HAP-1 (cell line): ENCODE measurements around the gene FBLN5.

ENCODE experiments used
- DNase-seq, 2 experiments: peaks; one replicate each; pipeline ENCODE4 v3.0.0-alpha.2; 2016 to 2020; ENCODE audit warnings: low spot score in 2 of 2
- H3K27me3 ChIP-seq: fragments of 250-450 bp; sonication (Bioruptor Pico); 2 replicates; pipeline ENCODE4 v1.5.1; 2020; ENCODE audit warnings: low read depth, mild to moderate bottlenecking, moderate library complexity
- H3K36me3 ChIP-seq: fragments of 250-450 bp; sonication (Bioruptor Pico); replicated peaks from 2 replicates; pipeline ENCODE4 v1.5.1; 2020; ENCODE audit warnings: mild to moderate bottlenecking
- H3K4me1 ChIP-seq: fragments of 250-450 bp; sonication (Bioruptor Pico); 2 replicates; pipeline ENCODE4 v1.5.1; 2020; ENCODE audit warnings: mild to moderate bottlenecking
- H3K4me3 ChIP-seq: fragments of 250-450 bp; sonication (Bioruptor Pico); 2 replicates; pipeline ENCODE4 v1.5.1; 2020; ENCODE audit warnings: mild to moderate bottlenecking, moderate library complexity
- H3K9me3 ChIP-seq: fragments of 250-450 bp; sonication (Bioruptor Pico); 2 replicates; pipeline ENCODE4 v1.5.1; 2020; ENCODE audit warnings: mild to moderate bottlenecking, moderate library complexity
- in situ Hi-C: fragments of 300-500 bp; cut with MboI; formaldehyde crosslinking; loops from 3 replicates; pipeline ENCODE4 v1.14.3; 2020; ENCODE audit warnings: low sequenced_read_pairs, inconsistent platforms, mixed read lengths

The FBLN5 gene

DNA sequence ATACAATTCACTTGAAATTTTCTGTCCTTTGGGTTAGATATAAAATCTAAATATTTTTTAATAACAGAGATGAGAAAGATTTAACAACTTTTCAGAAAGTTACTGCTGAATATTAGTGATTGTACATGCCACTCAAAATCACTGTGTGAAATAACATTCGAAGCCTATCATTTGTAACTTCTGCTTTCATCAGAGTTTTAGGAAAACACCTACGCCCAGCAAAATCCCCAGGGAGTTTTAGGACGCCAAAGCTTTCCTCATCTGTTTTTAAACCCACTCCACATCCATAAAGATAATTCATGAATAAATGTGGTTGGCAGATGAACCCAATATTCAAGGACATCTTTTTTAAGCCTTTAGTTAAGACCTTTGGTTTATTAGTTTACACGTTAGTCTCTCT lies 104.1 kb downstream of the FBLN5 start:
- Histone ChIP-seq H3K36me3 (no peaks in the 10 kb centered on the region), H3K9me3 (no peaks in the 10 kb centered on the region), H3K4me3 (no peak overlapping the region), H3K27me3 (peaks cover 8% of the 10 kb centered on the region), H3K4me1 (peaks cover 4% of the 10 kb centered on the region)
- DNase-seq: no peak
- in situ Hi-C loops: no loop called here

DNA sequence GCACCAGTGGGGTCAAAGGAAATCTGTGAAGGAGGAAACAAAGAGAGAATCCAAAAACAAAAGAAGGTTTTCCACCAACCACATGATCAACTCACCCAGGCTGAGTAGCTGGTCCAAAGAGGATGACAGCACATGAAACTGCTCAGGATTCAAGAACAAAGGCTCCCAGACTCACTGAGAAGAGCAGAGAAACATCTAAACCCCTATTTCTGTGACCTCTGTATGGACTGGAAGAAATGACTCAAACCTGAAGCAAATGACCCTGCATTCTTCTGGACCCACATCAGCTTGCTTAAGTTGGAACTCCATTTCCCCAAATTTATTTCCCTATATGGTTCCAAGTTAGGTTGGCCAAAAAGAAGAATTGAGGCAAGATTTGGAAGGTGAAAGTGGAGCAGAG lies 106.4 kb downstream of the FBLN5 start:
- Histone ChIP-seq H3K27me3 (no peaks in the 10 kb centered on the region; the same call in 1 of the 2 replicates), H3K4me1 (peaks cover 6% of the 10 kb centered on the region), H3K9me3 (no peaks in the 10 kb centered on the region), H3K4me3 (no peak overlapping the region), H3K36me3 (no peaks in the 10 kb centered on the region)
- in situ Hi-C loops: no loop called here
- DNase-seq: no peak

DNA sequence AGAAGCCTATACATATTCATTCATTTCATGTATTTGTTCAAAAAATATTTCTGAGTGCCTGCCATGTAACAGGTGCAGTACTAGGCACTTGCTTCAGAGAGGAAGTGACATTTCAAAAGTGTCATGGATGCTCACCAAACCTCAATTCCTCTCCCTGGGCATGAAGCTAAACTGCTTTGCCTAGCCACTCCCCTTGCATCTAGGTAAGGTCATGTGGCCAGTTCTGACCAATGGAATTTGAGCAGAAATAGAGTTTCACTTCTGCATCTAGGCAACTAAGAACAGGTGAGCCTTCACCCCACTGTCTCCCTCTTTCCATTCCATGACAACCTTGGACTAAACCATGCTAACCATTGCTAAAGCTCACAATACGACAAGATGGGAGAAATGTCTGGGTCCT lies 107.7 kb downstream of the FBLN5 start:
- in situ Hi-C loops: no loop called here
- no peaks in the 10 kb centered on the region for H3K36me3 ChIP-seq
- no peak for DNase-seq
- no peaks in the 10 kb centered on the region for H3K9me3 ChIP-seq
- H3K4me1 ChIP-seq: peaks cover 14% of the 10 kb centered on the region
- H3K4me3 ChIP-seq: no peak overlapping the region
- H3K27me3 ChIP-seq: no peaks in the 10 kb centered on the region; the same call in 1 of the 2 replicates

DNA sequence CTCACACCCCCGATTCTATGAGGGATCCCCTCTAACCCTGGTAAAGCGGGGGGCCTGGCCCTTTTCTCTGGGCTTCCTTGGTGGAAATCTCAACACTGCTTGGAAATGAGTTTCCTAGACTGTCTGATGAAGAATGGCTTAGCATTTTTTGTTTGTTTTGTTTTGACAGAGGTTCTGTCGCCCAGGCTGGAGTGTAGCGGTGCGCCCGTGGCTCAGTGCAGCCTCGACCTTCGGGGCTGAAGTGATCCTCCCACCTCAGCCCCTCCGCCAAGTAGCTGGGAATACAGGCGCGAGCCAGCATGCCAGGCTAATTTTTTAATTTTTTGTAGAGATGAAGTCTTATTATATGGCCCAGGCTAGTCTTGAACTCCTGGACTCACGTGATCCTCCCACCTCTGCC lies 110.4 kb downstream of the FBLN5 start:
- DNase-seq: no peak
- H3K4me1 ChIP-seq: peaks cover 22% of the 10 kb centered on the region
- H3K36me3 ChIP-seq: no peaks in the 10 kb centered on the region
- in situ Hi-C loops: no loop called here
- H3K27me3 ChIP-seq: no peaks in the 10 kb centered on the region; the same call in 1 of the 2 replicates
- H3K9me3 ChIP-seq: no peaks in the 10 kb centered on the region
- H3K4me3 ChIP-seq: peak overlapping the region; percentile 55

DNA sequence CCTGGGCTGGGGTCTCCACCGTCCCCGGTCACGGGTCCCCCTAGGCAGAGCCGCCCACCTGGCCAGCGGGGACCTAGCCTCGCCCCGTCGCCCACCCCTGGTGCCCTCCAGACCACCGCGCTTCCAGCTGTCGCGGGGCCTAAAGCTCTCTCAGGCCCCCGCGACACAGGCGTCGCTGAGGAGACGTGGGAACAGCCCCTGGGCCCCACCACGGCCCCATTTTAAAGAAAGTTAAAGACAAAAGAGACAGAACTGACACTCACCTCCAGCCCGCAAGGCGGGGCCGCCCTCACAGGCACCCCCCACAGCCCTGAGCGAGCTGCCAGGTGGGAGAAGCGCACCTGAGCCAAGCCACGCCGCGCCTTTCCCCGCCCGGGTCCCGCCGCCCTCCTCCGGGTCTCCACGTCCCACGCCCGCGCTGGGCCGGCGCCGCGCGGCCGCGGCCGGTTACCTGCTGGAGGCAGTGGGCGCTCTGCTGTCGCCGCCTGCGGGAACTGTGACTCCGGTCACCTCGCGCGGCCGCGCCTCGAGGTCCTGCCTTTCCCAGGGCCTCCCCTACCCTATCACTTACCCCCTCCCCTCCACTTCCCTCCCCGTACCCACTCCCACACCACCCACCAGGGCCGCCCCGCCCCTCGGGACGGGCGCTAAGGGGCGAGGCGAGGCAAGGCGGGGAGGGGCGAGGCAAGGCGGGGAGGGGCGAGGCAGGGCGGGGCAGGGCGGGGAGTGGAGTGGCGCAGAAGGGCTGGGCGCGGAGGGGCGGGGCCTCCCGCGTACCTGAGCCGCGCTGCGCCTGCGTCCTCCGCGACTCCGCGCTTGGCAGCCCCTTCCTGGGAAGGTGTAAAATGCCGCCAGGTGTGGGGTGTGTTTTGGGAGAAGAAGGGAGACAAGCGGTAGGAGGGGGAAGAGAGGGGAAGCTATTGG lies 111.3 kb downstream of the FBLN5 start:
- Histone ChIP-seq H3K27me3 (no peaks in the 10 kb centered on the region; the same call in 1 of the 2 replicates), H3K9me3 (no peaks in the 10 kb centered on the region), H3K4me1 (peaks cover 30% of the 10 kb centered on the region), H3K36me3 (no peaks in the 10 kb centered on the region), H3K4me3 (peak overlapping the region; percentile 55)
- in situ Hi-C loops: no loop called here
- peak; percentile 71 to 91 for DNase-seq

DNA sequence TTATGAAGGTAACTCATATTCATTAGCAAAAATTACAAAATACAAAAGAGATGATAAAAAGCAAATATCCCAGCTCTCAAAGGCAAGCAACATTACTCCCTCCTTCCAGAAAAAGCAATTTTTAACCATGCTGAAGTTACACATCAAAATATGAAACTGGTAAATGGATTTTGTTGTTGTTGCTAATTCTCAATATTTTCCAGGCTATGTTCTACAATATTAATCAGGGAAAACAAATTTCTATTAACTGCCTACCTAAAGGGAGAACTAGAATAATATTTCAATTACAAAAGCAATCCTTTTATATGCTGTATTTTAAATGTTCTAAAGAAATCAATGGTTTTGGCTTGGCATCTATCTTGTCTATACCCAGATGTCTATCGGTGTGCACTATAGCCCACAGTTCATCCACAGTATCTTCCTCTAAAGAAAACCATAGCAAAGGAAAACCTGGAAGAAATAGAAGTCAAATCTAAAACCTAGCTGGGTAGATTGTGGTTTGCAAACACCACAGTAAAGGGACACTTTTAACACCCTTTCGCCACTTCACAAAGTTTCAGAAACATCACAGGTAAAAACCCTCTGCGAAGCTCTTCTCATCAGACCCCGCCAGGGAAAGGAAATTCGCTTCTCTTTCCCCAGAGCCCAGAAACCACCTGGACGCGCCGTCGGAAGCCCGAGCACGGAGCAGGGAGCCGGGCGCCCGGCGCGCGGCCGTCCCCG lies 112.1 kb downstream of the FBLN5 start:
- no peaks in the 10 kb centered on the region; the same call in 1 of the 2 replicates for H3K27me3 ChIP-seq
- DNase-seq: no peak
- no peaks in the 10 kb centered on the region for H3K9me3 ChIP-seq
- peak overlapping the region; percentile 55 for H3K4me3 ChIP-seq
- no peaks in the 10 kb centered on the region for H3K36me3 ChIP-seq
- H3K4me1 ChIP-seq: peaks cover 36% of the 10 kb centered on the region
- in situ Hi-C loops: no loop called here

DNA sequence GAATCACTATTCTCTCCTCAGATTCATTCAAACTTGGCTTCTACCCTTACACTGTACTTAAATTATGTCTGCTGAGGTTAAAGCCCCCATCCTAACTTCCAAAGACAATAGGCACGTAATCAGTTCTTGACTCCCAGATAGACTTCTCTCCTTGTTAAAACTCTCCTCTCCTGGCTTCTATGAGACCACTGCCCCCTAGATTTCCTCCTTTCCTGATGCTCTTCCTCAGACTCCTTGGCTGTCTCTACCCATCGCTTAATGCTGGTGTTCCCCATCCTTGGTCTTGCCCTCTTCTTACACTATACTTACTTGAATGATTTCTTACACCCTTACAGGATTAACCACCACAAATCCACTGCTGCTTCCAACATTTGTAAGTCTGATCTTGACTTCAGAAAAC lies 112.9 kb downstream of the FBLN5 start:
- in situ Hi-C loops: no loop called here
- H3K36me3 ChIP-seq: no peaks in the 10 kb centered on the region
- no peak overlapping the region for H3K4me3 ChIP-seq
- peaks cover 44% of the 10 kb centered on the region for H3K4me1 ChIP-seq
- no peaks in the 10 kb centered on the region for H3K9me3 ChIP-seq
- no peak for DNase-seq
- H3K27me3 ChIP-seq: no peaks in the 10 kb centered on the region; the same call in 1 of the 2 replicates

DNA sequence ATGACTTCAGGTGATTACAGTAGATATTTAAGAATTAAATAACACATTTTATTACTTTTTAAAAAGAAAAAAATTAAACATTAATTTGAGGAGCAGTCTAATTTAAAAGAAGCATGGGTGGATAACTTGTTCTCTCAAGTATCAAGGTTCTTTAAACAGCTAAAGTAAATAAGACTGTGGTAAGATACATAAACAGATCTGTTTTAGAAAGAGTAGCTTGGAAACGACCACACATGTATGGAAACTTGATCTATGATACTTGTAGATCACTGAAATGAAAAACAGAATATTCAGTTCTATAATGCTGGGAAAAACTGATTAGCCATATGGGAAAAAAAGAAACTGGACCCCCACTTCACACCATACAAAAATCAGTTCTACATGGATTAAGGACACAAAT lies 116.2 kb downstream of the FBLN5 start:
- no peaks in the 10 kb centered on the region for H3K9me3 ChIP-seq
- no peak for DNase-seq
- H3K4me1 ChIP-seq: peaks cover 45% of the 10 kb centered on the region
- no peak overlapping the region for H3K4me3 ChIP-seq
- in situ Hi-C loops: no loop called here
- H3K27me3 ChIP-seq: no peaks in the 10 kb centered on the region
- H3K36me3 ChIP-seq: no peaks in the 10 kb centered on the region

DNA sequence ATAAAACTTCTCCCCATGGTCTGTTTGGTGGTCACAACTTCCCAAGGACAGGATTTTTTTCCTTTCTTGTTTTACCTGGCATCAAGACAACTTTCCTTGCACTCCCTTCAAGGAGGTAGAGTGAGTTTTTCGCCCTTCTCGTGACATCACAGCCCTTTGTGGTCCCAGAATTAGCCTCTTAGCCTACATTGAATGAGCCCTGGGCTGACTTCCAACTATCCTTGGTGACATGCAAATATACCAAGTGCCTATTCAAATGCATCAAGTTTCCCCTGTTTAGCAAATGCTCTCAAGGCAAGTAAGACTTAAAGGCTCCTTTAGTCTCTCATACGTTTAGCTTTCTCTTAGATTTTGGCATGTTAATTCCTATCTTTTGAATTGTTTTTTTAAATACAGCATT lies 116.7 kb downstream of the FBLN5 start:
- in situ Hi-C loops: no loop called here
- H3K36me3 ChIP-seq: no peaks in the 10 kb centered on the region
- H3K9me3 ChIP-seq: no peaks in the 10 kb centered on the region
- no peak overlapping the region for H3K4me3 ChIP-seq
- H3K27me3 ChIP-seq: no peaks in the 10 kb centered on the region
- peak; percentile 91 to 97 for DNase-seq
- H3K4me1 ChIP-seq: peaks cover 45% of the 10 kb centered on the region

DNA sequence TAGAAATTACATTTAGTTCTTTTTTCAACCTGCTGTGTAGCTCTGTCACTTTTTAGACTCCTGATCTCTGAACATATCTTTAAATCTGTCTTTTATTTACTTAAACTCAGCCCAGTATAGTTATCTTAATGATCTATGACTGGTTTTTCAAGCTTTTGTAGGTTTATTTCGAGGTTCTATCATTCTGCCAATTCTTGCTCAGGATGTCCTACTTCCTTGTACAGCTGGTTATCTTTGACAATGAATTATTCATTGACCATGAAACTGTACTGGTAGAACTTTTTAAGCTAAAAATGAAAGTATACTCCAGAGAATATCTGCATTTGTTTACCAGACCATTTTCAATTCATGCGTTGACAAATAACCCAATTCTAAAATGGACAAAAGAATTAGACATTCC lies 118.0 kb downstream of the FBLN5 start:
- in situ Hi-C loops: no loop called here
- H3K27me3 ChIP-seq: no peaks in the 10 kb centered on the region
- H3K36me3 ChIP-seq: no peaks in the 10 kb centered on the region
- no peak overlapping the region for H3K4me3 ChIP-seq
- no peaks in the 10 kb centered on the region for H3K9me3 ChIP-seq
- peaks cover 36% of the 10 kb centered on the region for H3K4me1 ChIP-seq
- DNase-seq: no peak

DNA sequence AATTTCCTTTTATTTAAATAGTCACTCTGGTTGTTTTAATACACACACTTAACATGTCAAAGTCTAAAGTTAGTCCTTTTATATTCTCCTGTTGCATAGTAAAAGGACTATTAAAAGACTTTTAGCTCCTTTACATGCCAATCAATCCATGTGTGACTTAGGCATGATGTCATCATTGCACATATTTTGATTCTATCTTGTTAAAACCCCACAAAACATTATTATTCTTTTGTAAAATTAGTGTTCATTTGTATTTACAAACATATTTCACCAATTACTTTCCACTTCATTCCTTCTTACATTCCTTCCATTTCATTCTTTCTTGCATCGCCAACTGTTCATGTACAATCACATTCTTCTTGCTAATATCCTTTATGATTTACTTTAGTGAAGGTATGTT lies 119.7 kb downstream of the FBLN5 start:
- DNase-seq: no peak
- no peaks in the 10 kb centered on the region for H3K9me3 ChIP-seq
- peaks cover 30% of the 10 kb centered on the region for H3K4me1 ChIP-seq
- H3K27me3 ChIP-seq: no peaks in the 10 kb centered on the region
- H3K36me3 ChIP-seq: no peaks in the 10 kb centered on the region
- in situ Hi-C loops: no loop called here
- no peak overlapping the region for H3K4me3 ChIP-seq
